Large intestine (tissue), 3 donors: ENCODE data around the gene CEACAM1. TPM values are rescaled to one million over a fixed set of nuclear protein-coding genes. Genes with fewer than 3 reads are reported as not detected.
"Not testable (repeated sequence)": the region's sequence is repeated elsewhere in the genome, so short reads cannot be mapped to it uniquely, and the experiment has no call there.

Experiments used
- DNase-seq, 2 donors: peaks; one replicate each; pipeline versions ENCODE4 v3.0.0 to v3.0.0-alpha.2; 2013
- H3K27ac ChIP-seq: one replicate; pipeline ENCODE4 v1.5.1; 2013; ENCODE audit warnings: low read length
- H3K27me3 ChIP-seq: 2 replicates; pipeline ENCODE4 v1.6.1; 2013; ENCODE audit warnings: low read length; ENCODE audit not compliant: control insufficient read depth, insufficient read depth
- H3K36me3 ChIP-seq: 2 replicates; pipeline ENCODE4 v1.6.1; 2013; ENCODE audit warnings: low read length; ENCODE audit not compliant: control insufficient read depth, insufficient read depth
- H3K4me1 ChIP-seq: one replicate; pipeline ENCODE4 v1.6.1; 2013; ENCODE audit warnings: low read length; ENCODE audit not compliant: control insufficient read depth, insufficient read depth
- H3K4me3 ChIP-seq: one replicate; pipeline ENCODE4 v1.5.1; 2013; ENCODE audit warnings: low read length
- H3K9me3 ChIP-seq: one replicate; pipeline ENCODE4 v1.6.1; 2013; ENCODE audit warnings: mild to moderate bottlenecking, low read depth, low read length, moderate library complexity; ENCODE audit not compliant: control insufficient read depth
- WGBS: methylation state at CpG from one replicate; pipeline ENCODE4 v1.1.5; 2013; ENCODE audit warnings: low lambda C conversion rate; ENCODE audit not compliant: insufficient coverage; 5-methylcytosine and 5-hydroxymethylcytosine counted together
- polyA plus RNA-seq: library from polyadenylated mRNA; unstranded; fragments of 120-200 nt; gene quantifications from one replicate; pipeline ENCODE4 v1.2.1, GENCODE V29; 2013

The CEACAM1 gene
- polyA plus RNA-seq, 1 donor, result 82.0 TPM

DNA sequence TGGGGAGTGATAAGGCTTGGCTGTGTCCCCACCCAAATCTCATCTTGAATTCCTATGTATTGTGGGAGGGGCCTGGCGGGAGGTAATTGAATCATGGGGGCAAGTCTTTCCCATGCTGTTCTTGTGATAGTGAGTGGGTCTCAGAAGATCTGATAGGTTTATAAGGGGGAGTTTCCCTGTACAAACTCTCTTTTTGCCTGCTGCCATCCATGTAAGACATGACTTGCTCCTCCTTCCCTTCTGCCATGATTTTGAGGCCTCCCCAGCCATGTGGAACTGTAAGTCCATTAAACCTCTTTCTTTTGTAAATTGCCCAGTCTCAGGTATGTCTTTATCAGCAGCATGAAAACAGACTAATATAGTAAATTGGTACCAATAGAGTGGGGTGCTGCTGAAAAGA, 20.8 kb upstream of the CEACAM1 start:
- not testable (repeated sequence) for H3K27me3 ChIP-seq, H3K4me1 ChIP-seq, H3K9me3 ChIP-seq, DNase-seq, H3K36me3 ChIP-seq, H3K4me3 ChIP-seq, H3K27ac ChIP-seq
- no CpG with 5 or more reads among the region's 1 CpG for WGBS

DNA sequence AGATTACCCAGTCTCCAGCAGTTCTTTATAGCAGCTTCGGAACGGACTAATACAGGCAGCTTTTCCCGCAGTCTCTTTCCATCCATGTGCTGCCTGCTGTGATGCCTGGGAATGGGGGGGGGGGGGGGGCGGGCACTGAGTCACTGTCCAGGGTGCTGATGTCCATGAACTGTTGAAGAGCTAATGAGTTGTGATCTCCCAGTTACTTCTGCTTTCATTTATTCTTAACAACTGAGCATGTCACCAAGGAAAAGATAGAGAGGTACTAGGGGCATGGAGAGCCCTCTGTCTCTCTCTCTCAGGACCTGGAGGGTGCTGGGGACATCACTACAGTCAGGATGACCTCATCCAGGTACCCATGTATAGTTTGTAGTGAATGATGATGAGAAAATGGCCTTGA, 20.3 kb upstream of the CEACAM1 start:
- no peak for DNase-seq
- no CpG with 5 or more reads among the region's 4 CpGs for WGBS
- Histone ChIP-seq H3K27me3 (peaks cover 3% of the 10 kb centered on the region), H3K27ac (no peak overlapping the region), H3K36me3 (no peaks in the 10 kb centered on the region), H3K4me3 (no peak overlapping the region), H3K9me3 (no peaks in the 10 kb centered on the region), H3K4me1 (no peaks in the 10 kb centered on the region)

DNA sequence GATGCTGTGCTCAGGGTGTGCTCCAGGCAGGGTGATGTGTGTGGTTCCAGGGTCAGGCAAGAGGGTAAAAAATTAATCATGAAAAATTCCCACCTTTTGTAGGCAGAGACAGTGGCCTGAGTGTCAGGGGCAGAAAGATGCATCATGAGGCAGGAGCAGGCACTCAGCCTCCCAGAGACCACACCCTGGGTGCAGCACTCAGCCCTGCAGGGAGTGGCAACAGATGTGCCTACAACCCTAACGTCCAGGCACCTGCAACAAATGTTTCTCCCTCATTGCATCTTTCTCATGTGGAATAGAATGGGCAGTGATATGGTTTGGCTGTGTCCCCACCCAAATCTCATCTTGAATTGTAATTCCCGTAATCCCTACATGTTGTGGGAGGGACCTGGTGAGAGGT, 19.6 kb upstream of the CEACAM1 start:
- no CpG with 5 or more reads among the region's 2 CpGs for WGBS
- Histone ChIP-seq H3K9me3 (no peaks in the 10 kb centered on the region), H3K27ac (no peak overlapping the region), H3K27me3 (peaks cover 3% of the 10 kb centered on the region), H3K36me3 (no peaks in the 10 kb centered on the region), H3K4me1 (no peaks in the 10 kb centered on the region), H3K4me3 (no peak overlapping the region)
- DNase-seq, result no peak

DNA sequence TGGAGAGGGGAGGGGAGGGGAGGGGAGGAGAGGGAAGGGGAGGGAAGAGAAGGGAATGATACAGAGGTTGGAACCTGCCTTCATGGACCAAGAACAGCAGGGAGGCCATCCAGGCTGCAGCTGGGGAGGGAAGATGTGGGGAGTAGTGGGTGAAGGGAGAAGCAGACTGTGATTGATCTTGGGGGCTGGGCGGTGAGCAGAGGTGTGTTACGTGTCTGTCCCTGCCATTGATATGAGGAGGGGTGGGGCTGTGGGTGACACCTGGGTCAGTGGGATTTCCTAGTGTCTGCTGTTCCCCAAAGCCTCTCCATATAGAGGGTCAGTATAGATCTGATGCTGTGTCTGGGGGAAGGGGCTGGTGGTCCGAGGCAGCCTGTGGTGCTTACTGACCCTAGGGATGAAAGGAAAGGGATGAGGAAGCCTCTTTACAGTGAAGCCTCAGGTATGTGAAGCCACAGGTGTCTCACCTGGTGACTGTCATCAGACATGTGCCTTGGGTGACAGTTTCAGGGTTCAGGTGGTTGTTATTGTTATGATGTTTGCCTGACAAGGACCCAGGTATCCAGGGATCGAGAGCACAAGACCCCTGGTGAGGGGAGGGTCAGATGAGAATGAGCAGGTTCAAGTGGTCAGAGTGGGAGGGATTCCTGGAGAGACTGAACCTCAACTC, 18.7 kb upstream of the CEACAM1 start:
- Histone ChIP-seq H3K4me1 (no peaks in the 10 kb centered on the region), H3K9me3 (no peaks in the 10 kb centered on the region), H3K4me3 (no peak overlapping the region), H3K27me3 (peaks cover 3% of the 10 kb centered on the region), H3K36me3 (no peaks in the 10 kb centered on the region), H3K27ac (no peak overlapping the region)
- no CpG with 5 or more reads among the region's 4 CpGs for WGBS
- DNase-seq, result no peak

DNA sequence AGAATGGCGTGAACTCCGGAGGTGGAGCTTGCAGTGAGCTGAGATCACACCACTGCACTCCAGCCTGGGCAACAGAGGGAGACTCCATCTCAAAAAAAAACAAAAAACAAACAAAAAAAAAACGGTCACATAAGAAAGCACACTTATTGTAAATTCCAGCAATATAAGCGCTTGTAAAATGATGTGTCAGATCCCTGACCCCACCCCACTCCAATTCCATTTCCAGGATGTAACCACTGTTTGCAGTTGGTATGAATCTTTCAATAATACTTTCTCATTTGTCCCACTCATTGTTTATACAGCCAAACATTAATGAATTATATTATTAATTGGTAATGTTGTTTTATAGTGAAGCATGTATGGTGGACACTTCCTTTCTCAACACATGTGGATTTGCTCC, 15.9 kb upstream of the CEACAM1 start:
- Histone ChIP-seq H3K27ac (no peak overlapping the region), H3K4me1 (no peaks in the 10 kb centered on the region), H3K9me3 (no peaks in the 10 kb centered on the region), H3K4me3 (no peak overlapping the region), H3K27me3 (peaks cover 3% of the 10 kb centered on the region), H3K36me3 (no peaks in the 10 kb centered on the region)
- WGBS, result 83% methylated on average over 2 of the region's 4 CpGs
- DNase-seq, result no peak

DNA sequence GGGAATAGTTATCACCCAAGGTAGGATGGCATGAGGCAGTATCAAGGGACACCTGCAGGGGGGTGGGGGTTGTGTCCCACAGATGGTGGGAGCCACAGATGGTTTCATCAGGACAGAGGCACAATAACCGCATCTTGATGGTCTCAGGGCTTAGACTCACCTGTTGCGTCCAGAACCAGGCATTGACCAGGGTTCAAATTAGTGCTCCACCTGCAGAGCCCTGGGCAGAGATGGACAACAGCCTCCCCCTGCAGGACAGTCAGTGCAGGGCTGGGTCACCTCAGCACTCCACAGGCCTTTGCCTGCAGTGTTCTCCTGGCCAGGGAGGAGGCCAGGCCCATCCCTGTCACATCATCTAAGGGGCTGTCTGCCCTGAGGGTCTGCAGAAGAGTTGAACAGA, 14.5 kb upstream of the CEACAM1 start:
- DNase-seq, result no peak
- no peaks in the 10 kb centered on the region for H3K36me3 ChIP-seq
- no peaks in the 10 kb centered on the region for H3K4me1 ChIP-seq
- no peak overlapping the region for H3K27ac ChIP-seq
- WGBS, result no CpG with 5 or more reads among the region's 2 CpGs
- no peak overlapping the region for H3K4me3 ChIP-seq
- H3K27me3 ChIP-seq, result peaks cover 3% of the 10 kb centered on the region
- H3K9me3 ChIP-seq, result no peaks in the 10 kb centered on the region

DNA sequence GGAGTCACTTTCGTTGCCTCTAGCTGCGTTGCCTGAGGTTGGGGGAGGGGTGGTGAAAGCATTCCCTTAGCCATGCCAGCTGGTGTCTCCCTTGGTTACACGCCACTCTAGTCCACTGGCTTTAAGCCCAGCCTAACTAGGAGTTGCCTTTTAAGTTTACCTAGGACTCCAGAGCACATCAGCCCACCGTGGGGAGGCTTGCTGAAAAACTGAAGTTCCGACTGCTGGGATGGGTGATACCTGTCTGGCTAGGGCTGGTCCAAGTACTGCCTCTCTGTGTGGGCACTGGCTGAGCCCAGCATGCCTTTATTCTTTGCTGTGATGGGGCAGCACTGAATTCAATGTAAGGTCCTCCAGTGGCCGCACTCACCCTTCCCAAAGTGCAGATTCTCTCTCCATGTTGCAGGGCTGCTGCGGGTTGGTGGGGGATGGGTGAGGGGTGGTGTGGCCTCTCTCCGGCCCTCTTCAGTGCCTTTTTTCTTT, 11.8 kb upstream of the CEACAM1 start:
- DNase-seq, result no peak
- no CpG with 5 or more reads among the region's 8 CpGs for WGBS

DNA sequence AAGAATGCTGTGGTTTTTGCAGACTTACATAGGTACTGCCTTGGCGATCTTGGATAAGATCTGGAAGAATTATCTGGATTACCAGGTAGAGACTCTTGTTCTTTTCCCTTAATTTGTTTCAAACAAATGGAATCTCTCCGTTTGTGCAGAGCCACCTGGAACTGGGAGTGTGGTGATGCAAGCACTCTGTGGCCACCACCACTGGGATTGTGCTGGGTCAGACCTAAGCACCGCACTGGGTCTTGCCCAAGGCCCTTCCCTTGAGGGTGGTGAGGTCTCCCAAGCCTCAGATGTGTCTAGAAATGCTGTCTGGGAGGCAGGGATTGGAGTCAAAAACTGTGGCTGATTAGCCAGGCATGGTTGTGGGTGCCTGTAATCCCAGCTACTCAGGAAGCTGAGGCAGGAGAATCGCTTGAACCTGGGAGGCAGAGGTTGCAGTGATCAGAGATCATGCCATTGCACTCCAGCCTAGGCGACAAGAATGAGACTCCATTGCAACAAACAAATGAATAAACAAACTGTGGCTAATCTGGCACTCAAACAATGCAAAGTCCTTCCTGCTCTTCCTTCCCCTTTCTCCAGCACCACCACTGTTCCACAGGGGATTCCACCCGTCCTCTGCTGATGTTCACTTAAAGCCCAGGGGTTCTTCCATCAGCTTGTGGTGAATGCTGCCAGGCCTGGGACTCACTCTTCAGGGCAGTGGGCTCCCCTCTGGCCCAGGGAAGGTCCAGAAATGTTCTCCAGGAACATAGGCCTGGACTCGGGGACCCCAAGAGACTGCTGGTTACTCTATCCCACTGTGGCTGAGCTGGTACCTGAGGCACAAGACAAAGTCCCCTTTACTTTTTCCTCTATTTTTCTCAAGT, 10.8 kb upstream of the CEACAM1 start:
- WGBS, result 100% methylated on average over 1 of the region's 7 CpGs
- Histone ChIP-seq H3K36me3 (no peaks in the 10 kb centered on the region), H3K27me3 (no peaks in the 10 kb centered on the region), H3K27ac (no peak overlapping the region), H3K4me3 (no peak overlapping the region), H3K9me3 (no peaks in the 10 kb centered on the region), H3K4me1 (no peaks in the 10 kb centered on the region)
- DNase-seq, result no peak

More for the DNA sequence above, 11.8 kb upstream of the CEACAM1 start:
- H3K36me3 ChIP-seq, result no peaks in the 10 kb centered on the region
- no peak overlapping the region for H3K4me3 ChIP-seq
- H3K27me3 ChIP-seq, result no peaks in the 10 kb centered on the region
- H3K9me3 ChIP-seq, result no peaks in the 10 kb centered on the region
- H3K27ac ChIP-seq, result no peak overlapping the region
- no peaks in the 10 kb centered on the region for H3K4me1 ChIP-seq

DNA sequence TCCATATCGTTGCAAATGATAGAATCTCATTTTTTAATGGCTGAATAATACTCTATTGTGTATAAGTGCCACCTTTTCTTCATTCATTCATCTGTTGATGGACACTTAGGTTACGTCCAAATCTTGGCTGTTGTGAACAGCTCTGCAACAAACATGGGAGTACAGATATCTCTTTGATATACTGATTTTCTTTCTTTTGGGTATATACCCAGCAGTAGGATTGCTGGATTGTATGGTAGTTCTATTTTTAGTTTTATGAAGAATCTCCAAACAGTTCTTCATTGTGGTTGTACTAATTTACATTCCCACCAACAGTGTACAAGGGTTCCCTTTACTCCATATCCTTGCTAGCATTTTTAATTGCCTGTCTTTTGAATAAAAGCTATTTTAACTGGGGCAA, 7.0 kb upstream of the CEACAM1 start:
- DNase-seq, H3K27ac ChIP-seq, H3K4me3 ChIP-seq, H3K9me3 ChIP-seq, H3K36me3 ChIP-seq, H3K27me3 ChIP-seq, H3K4me1 ChIP-seq: not testable (repeated sequence)
- WGBS, result 100% methylated on average over 1 of the region's 2 CpGs

DNA sequence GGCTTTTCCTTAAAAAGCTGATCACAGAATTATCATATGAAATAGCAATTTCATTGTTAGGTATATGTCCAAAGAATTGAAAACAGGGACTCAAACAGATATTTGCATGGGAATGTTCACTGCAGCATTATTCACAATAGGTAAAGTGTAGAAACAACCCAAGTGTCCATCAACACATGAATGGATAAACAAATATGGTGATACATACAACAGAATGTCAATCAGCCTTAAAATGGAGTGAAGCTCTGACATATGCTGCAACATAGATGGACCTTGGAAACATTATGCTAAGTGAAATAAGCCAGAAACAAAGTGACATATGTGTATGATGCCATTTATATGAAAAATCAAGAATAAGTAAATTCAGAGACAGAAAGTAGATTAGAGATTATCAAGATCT, 6.1 kb upstream of the CEACAM1 start:
- Histone ChIP-seq H3K4me1 (no peaks in the 10 kb centered on the region), H3K36me3 (no peaks in the 10 kb centered on the region), H3K27me3 (no peaks in the 10 kb centered on the region), H3K9me3 (no peaks in the 10 kb centered on the region), H3K27ac (no peak overlapping the region), H3K4me3 (no peak overlapping the region)
- no peak for DNase-seq
